GM19238 (cell line): ENCODE measurements around the gene PRDM5.

ENCODE experiments used
- DNase-seq: peaks from one replicate; pipeline ENCODE4 v3.0.0; 2011; ENCODE audit warnings: low spot score; ENCODE audit not compliant: insufficient read length

The PRDM5 gene

GRCh38 chr4:120915336-120915735 is 7.2 kb downstream of the PRDM5 start:
- no peak for DNase-seq

GRCh38 chr4:120903419-120903818 is 19.1 kb downstream of the PRDM5 start:
- DNase-seq: no peak

GRCh38 chr4:120902925-120903324 is 19.6 kb downstream of the PRDM5 start:
- DNase-seq: no peak

DNA sequence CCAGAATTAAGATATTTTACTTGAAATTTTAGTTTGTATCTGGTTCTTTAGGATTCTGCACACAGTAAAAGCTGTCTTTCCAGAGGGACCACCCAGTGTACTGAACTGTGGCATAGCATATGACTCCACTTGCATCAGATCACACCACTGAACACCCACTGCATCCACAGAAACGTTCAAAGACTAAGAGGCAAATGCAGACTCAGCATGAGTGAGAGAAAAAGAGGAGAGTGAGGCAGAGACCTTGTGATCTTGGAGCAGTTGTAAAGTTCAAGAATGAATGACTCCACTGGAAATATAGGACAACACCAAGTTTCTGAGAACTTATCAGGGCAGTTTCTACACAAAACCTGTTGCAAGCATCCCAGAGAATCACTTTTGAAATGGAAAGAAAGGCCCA is 20.8 kb downstream of the PRDM5 start:
- no peak for DNase-seq

GRCh38 chr4:120897981-120898719 is 24.4 kb downstream of the PRDM5 start:
- no peak for DNase-seq

DNA sequence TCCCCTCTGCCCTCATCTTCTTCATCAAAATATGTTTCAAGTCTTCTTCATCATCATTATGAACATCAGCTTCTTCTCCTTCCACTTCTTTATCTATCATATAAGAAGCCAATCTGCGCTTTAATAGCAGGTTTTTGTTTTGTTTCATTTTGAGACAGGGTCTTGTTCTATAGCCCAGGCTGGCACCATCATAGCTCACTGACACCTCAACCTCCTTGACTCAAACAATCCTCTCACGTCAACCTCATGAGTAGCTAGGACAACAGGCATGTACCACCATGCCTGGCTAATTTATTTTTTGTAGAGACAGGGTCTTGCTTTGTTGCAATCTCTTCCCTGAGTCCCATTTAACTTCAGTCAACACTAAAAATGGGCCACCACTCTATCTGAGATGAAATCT is 27.0 kb downstream of the PRDM5 start:
- DNase-seq: no peak

DNA sequence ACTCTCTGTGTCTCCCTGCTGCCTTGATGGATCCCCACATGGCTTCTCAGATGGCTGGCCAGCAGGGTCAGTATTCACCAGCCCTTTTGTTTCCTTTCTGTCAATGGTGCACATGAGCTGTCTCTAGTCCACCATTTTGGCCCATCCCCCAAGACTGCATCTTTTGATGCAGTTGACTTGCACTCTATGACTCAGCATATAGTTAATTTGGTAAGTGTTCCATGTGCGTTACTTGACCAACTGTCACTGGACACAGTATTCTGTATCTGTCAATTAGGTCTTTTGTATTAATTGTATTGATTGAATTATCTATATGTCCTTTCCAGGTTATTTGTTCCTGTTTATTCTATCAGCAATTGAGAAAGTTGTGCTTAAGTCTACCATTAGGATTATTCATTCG is 29.2 kb downstream of the PRDM5 start:
- no peak for DNase-seq

- no peak for DNase-seq
Observed at GRCh38 chr4:120886191-120886590, 36.3 kb downstream of the PRDM5 start.

DNA sequence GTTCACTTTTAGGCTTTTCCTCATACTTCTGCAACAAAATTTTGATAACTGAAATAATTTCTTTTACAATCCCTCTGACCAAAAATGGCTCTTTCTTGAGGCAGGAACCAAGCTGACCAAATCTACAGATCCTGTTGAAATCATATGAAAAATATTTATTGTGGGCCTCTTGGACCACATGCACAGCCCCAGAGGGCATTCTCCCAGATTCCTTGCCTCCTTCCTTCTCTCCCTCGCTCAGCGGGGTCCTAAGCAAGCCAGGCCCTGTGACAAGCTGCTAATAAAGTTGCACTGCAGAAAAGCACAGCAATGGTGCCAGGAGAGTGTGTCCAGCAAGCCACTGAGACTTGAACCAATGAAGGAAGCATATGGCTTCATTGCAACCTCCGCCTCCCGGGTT is 40.7 kb downstream of the PRDM5 start:
- no peak for DNase-seq

DNA sequence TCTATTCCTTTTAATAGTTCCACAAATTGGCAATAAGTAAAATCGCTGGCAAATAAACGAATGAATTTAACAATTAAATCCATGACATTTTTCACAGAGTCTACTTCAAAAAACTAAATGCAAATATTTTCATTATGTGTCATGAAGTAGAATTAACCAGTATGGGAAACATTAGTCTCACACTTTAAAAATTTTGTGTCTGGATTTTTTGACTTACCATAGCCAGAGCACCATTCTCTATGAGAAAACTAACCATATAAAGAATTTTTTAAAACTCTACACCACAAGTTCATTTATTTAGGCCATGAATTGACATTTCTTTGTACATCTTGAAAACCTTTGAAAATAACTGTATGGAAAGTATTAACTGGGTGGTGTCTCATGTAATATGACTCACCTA is 41.2 kb downstream of the PRDM5 start:
- no peak for DNase-seq

GRCh38 chr4:120877021-120877420 is 45.5 kb downstream of the PRDM5 start:
- DNase-seq: no peak

DNA sequence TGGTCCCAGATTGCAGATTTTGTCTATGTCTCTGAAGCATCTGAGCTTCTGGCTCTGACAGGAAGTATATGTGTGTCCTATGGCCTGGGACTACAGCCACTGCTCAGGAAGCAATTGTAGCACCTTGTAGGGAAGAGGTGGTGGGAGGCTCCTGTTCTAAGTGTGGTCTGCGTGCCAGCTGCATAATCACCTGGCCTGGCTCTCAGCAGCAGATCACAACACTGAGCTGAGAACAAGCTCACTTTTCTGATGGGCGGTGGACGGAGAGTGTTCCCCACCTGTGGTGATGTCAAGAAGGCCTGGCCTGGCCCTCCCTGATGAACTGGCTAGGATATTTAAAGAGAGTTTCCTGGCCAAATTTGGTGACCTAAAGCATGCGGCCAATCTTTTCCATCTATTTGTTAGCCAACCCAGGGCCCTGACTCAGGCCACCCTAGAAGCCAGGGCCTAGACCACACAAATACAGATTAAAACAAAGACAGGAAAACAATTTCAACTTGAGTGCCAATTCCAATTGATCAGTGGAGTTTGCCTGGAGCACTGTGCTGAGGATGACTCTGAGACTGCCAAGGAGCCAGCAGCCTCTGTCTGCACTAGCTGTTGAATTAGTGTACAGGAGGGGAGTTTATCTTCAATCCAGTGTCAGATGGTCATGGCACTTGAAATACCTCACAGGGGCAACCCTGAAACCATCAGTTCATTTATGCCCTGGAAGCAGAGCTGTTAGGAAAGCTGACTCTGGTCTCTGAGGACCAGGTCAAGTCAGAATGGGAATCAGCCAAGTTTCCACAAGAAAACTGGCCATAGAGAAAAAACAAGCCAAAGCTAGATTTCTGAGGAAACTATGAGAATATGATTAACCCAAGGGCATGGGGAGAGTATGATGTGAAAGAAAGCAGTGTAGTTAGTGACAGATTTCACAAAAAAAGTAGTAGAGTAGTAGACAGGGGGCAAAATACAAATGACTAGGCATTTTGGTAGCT is 47.4 kb downstream of the PRDM5 start:
- DNase-seq: no peak

DNA sequence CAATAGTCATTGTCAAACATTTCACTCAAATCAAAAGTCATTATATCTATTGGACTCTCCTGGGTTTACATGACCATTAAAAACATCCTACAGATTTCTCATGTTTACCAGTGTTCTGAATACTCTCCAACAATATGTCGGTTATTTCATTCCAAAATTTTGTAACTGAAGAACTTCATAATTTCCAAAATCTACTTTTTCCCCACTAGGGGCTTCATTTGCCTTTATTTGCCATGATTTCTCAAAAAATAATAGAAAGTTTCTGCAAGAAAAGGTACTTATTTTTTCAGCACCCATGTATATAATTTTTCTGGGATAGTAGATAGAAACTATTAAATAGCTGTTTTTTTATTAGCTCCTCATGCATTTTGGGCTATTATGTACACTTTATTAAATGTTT is 49.0 kb downstream of the PRDM5 start:
- DNase-seq: no peak

GRCh38 chr4:120871173-120871572 is 51.4 kb downstream of the PRDM5 start:
- DNase-seq: no peak

GRCh38 chr4:120870279-120870673 is 52.2 kb downstream of the PRDM5 start:
- DNase-seq: no peak

GRCh38 chr4:120869613-120870278 is 52.8 kb downstream of the PRDM5 start:
- no peak for DNase-seq

DNA sequence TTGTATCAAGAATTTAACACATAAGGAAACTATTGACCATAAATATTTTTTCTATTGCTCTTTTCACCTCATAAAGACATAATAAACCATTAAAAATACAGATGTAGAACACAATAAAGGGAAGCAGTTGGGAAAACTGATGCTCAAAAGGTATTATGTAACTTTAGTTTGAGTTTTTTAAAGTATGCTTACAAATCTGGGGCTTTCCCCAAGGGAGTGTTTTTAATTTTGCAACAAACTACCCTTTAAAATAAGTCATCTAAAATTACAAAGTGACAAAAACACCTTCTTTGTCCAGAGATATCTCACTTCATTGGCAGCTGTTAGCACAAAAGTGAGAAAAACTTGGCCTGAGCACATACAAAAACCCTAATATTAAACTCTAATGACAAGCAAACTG is 55.0 kb downstream of the PRDM5 start:
- DNase-seq: no peak

- DNase-seq: no peak
Observed at GRCh38 chr4:120865985-120866384, 56.5 kb downstream of the PRDM5 start.

GRCh38 chr4:120864969-120865368 is 57.6 kb downstream of the PRDM5 start:
- DNase-seq: no peak

- no peak for DNase-seq
Observed at GRCh38 chr4:120862432-120862831, 60.1 kb downstream of the PRDM5 start.

DNA sequence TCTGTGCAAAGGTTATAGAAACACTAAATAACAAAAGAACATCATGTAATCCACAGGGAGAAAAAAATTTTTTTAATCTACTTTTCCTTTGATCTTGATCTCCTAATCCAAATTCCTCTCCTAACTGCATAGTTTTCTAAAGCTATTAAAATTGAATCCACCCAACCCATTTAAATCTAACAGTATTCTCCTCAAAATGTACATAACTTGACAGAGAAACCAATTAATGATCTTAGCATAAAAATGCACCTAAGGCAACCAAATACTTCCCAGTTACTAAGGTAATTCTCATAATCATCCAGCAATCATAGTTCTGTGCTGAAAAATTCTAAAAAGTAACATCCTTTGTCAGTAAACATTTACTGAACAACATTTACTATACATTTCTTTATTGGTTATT is 60.7 kb downstream of the PRDM5 start:
- no peak for DNase-seq

- no peak for DNase-seq
Observed at GRCh38 chr4:120858776-120859175, 63.8 kb downstream of the PRDM5 start.
